Measurements from ENCODE around the gene LARGE1. TPM values are rescaled to one million over a fixed set of nuclear protein-coding genes. Genes with fewer than 3 reads are reported as not detected.

The LARGE1 gene
- total and polyA plus RNA-seq, 2 of the 13 experiments (the other 11 are each of a cell fraction or from before 2014, with no cell fraction given), result 8.4 to 11.0 TPM

GRCh38 chr22:33521879-33522665 lies 398.2 kb downstream of the LARGE1 start (continued):
- TF ChIP-seq ZNF720 (CRISPR knock-in tag; IDR thresholded peaks at IDR 0.05) (no peak), HINFP (CRISPR knock-in tag; IDR thresholded peaks at IDR 0.05; ENCODE audit: low read depth) (no peak)

- peak; percentile 71 for TF ChIP-seq ZMYM3 (CRISPR knock-in tag; IDR thresholded peaks at IDR 0.05)
- peak; percentile 48; the same call in 1 of the 2 replicates for TF ChIP-seq ZNF280D (CRISPR knock-in tag; IDR thresholded peaks at IDR 0.05)
- no peak for TF ChIP-seq POLR2A (IDR thresholded peaks at IDR 0.05; ENCODE audit: insufficient read depth in 1 of 2, low read depth in 2 of 2, low read length in 2 of 2)
- peak; percentile 43; the same call in 1 of the 2 replicates for TF ChIP-seq KDM1A (CRISPR knock-in tag; IDR thresholded peaks at IDR 0.05)
- TF ChIP-seq RBAK (CRISPR knock-in tag; IDR thresholded peaks at IDR 0.05), result peak; percentile 99
- no peak for TF ChIP-seq SSRP1 (CRISPR knock-in tag; IDR thresholded peaks at IDR 0.05)
- in situ Hi-C loops (cut with HindIII; ENCODE audit: extremely low pct_ligation_motif_present, low pct_unique_long_range_greater_than_20kb) (loop anchor here (25.0 kb wide), 1 partner anchor 391 kb away; the partner anchor contains the start of gene LARGE1), intact Hi-C loops (cut with micrococcal nuclease; ENCODE audit: unreplicated experiment) (no loop called here)
- Histone ChIP-seq H2AFZ (ENCODE audit: low read length) (no peak overlapping the region), H3K27ac (ENCODE audit: extremely low read length, insufficient read depth, low read length) (peak overlapping the region; percentile 51), H4K20me1 (ENCODE audit: insufficient read depth, low read length) (no peaks in the 10 kb centered on the region), H3K4me2 (ENCODE audit: low read depth, low read length) (no peak overlapping the region), H3K36me3 (replicated peaks in 1 of 2; ENCODE audit: control insufficient read depth in 1 of 2, insufficient read depth in 2 of 2, low read length in 2 of 2) (peaks cover 0 to 2% of the 10 kb centered on the region in 2 experiments; a peak in 3 of 5 replicates), H3K9me3 (ENCODE audit: low read length) (0 out of 2 replicates have a peak, but pooled peaks cover 5% of the 10 kb centered on the region), H3K79me2 (ENCODE audit: insufficient read depth, low read length) (no peaks in the 10 kb centered on the region), H3K4me1 (ENCODE audit: insufficient read depth, low read length) (peaks cover 84% of the 10 kb centered on the region), H3K9ac (ENCODE audit: insufficient read depth, low read depth, low read length) (no peak overlapping the region), H3K4me3 (replicated peaks in 1 of 3; ENCODE audit: insufficient read depth in 1 of 3, low read depth in 2 of 3, low read length in 3 of 3) (no peak overlapping the region), H3K27me3 (ENCODE audit: control insufficient read depth in 1 of 2, insufficient read depth in 2 of 2, low read length in 2 of 2) (no peaks in the 10 kb centered on the region)
- no TSS peak for BruUV-seq (replicated peaks)
- ATAC-seq (no peak), FAIRE-seq (no peak), DNase-seq (ENCODE audit: low spot score) (no peak)
- POLR2A ChIA-PET, result interaction anchor here (0.8 to 8.1 kb wide), 5 partner anchors 19 to 58 kb away, joined by 3 to 68 read pairs (median 5); no protein-coding TSS in a partner anchor
- 95% methylated on average over 7 of the region's 8 CpGs for WGBS (ENCODE audit: low lambda C conversion rate)
- CTCF ChIA-PET (ENCODE audit: low intra/inter-chr PET ratio, low total read pairs), result interaction anchor here (3.4 kb wide), 1 partner anchor 58 kb away, joined by 76 read pairs; no protein-coding TSS in a partner anchor
Measured at GRCh38 chr22:33520904-33521780, 399.1 kb downstream of the LARGE1 start.
